Spleen (tissue), 11 donors: ENCODE measurements around the gene IMPACT. TPM values are rescaled to one million over a fixed set of nuclear protein-coding genes. Genes with fewer than 3 reads are reported as not detected.

Source experiments
- DNase-seq: peaks from one replicate; pipeline ENCODE4 v3.0.0-alpha.2; 2020
- H3K27ac ChIP-seq, 8 donors: fragments of 200-600 bp; sonication (generic) in 7 of 8; 1 replicate in 4 of 8; 2 replicates in 4 of 8; pipeline versions ENCODE4 v1.5.0 to v1.8.0; 2016 to 2021; ENCODE audit warnings: inconsistent platforms in 4 of 8, mild to moderate bottlenecking in 4 of 8, moderate library complexity in 1 of 8
- H3K27me3 ChIP-seq, 7 donors: fragments of 200-600 bp; sonication (generic) in 6 of 7; replicated peaks in 1 of 7; 1 replicate in 4 of 7; 2 replicates in 3 of 7; pipeline versions ENCODE4 v1.5.0 to v1.8.0; 2016 to 2021; ENCODE audit warnings: inconsistent platforms in 3 of 7, mild to moderate bottlenecking in 1 of 7
- H3K36me3 ChIP-seq, 6 donors: fragments of 200-600 bp; sonication (generic) in 5 of 6; 1 replicate in 4 of 6; 2 replicates in 2 of 6; pipeline versions ENCODE4 v1.5.0 to v1.8.0; 2016 to 2021; ENCODE audit warnings: inconsistent platforms in 2 of 6
- H3K4me1 ChIP-seq, 6 donors: fragments of 200-600 bp; sonication (generic) in 5 of 6; 1 replicate in 3 of 6; 2 replicates in 3 of 6; pipeline versions ENCODE4 v1.5.0 to v1.8.0; 2016 to 2021; ENCODE audit warnings: inconsistent platforms in 3 of 6
- H3K4me3 ChIP-seq, 8 donors: fragments of 200-600 bp; sonication (generic) in 7 of 8; 1 replicate in 4 of 8; 2 replicates in 4 of 8; pipeline versions ENCODE4 v1.5.0 to v1.8.0; 2016 to 2021; ENCODE audit warnings: inconsistent platforms in 4 of 8, mild to moderate bottlenecking in 4 of 8, moderate library complexity in 2 of 8
- H3K9me3 ChIP-seq, 8 donors: fragments of 200-600 bp; sonication (generic) in 7 of 8; 1 replicate in 4 of 8; 2 replicates in 4 of 8; pipeline versions ENCODE4 v1.5.0 to v1.8.0; 2016 to 2021; ENCODE audit warnings: inconsistent platforms in 4 of 8
- POLR2A ChIP-seq, 3 donors: fragments of 450-650 bp; IDR thresholded peaks; one replicate each; pipeline ENCODE4 v1.5.1; 2017; ENCODE audit warnings: antibody characterized with exemption in 3 of 3, mild to moderate bottlenecking in 1 of 3
- POLR2AphosphoS5 ChIP-seq, 3 donors: sonication (generic); formaldehyde crosslinking; IDR thresholded peaks; one replicate each; pipeline ENCODE4 v1.5.1; 2017; ENCODE audit warnings: antibody characterized with exemption in 3 of 3
- WGBS, 5 donors: extraction: QIAGEN DNeasy Blood & Tissue Kit in 3 of 5; methylation state at CpG; one replicate each; pipeline versions ENCODE4 v1.1.5 to v1.1.7; 2013 to 2018; 5-methylcytosine and 5-hydroxymethylcytosine counted together
- intact Hi-C: fragments of 100-400 bp; cut with DNase I; formaldehyde crosslinking; loops from one replicate; pipeline ENCODE4 v1.15.0; 2023; ENCODE audit warnings: low total_unique reads
- polyA plus RNA-seq, 3 donors: library from polyadenylated mRNA; stranded (reverse); fragments of 200-250 nt; gene quantifications; one replicate each; pipeline ENCODE4 v1.2.1, GENCODE V29; 2013
- total RNA-seq, 7 donors: library from RNA; depleted of rRNA in 3 of 7; stranded (reverse); fragments of >200 nt in 3 of 7; fragmentation: NEBNext Ultra II Directional in 4 of 7; extraction: Animal tissue kit (Norgen Biotek cat#: 25700) in 4 of 7; gene quantifications; one replicate each; pipeline versions ENCODE4 v1.1.0 to v1.2.1, GENCODE V29; 2016 to 2021
- TF ChIP-seq, protein P1 (sequence below), 11 experiments: fragments of 200-600 bp in 7 of 11; fragments of 450-650 bp in 4 of 11; sonication (generic) in 4 of 11; IDR thresholded peaks in 8 of 11; conservative IDR thresholded peaks in 3 of 11; 1 replicate in 7 of 11; 2 replicates in 4 of 11; pipeline versions ENCODE4 v1.4.0 to v1.8.0; 2016 to 2021; ENCODE audit warnings: antibody characterized with exemption in 11 of 11, inconsistent platforms in 4 of 11, mild to moderate bottlenecking in 1 of 11
- donor health status: healthy with polysubstance abuse.
- donor health status: DM: no; HTN: no; CAD: no; lungs with moderate emphysema.
- donor health status: DM: no; HTN: no; CAD: no.
- donor health status: Bipolar disorder and iron deficiency.
- donor health status: healthy.
- donor health status: DM: no; HTN: no; CAD: no.
- donor health status: DM: yes; HTN: yes; CAD: no.

IMPACT gene
- total and polyA plus RNA-seq, 10 donors, result 10.6 to 36.7 (median 22.0) TPM

DNA sequence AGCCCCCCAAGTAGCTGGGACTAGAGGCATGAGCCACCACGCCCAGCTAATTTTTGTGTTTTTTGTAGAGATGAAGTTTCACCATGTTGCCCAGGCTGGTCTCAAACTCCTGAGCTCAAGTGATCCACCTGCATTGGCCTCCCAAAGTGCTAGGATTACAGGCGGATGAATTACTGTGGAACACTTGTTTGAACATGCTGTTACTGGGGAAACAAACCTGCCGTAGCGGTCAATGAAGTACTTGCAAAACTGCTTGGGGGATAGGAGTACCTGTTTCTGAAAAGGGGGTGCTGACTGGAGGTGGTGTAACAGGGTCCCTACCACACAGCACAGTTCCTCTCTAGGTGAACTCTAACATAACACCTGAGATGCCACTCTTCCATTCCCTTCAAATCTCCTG lies 5.9 kb upstream of the IMPACT start:
- Histone ChIP-seq H3K4me3 (no peak overlapping the region), H3K36me3 (no peaks in the 10 kb centered on the region), H3K27me3 (peaks cover 0 to 60% (median 0%) of the 10 kb centered on the region in 7 donors), H3K27ac (no peak overlapping the region), H3K9me3 (peaks cover 0 to under 1% (median 0%) of the 10 kb centered on the region in 8 donors), H3K4me1 (no peaks in the 10 kb centered on the region)
- no peak for DNase-seq
- intact Hi-C loops, result no loop called here
- 93 to 96% (median 93%) methylated on average over 4 of the region's 4 CpGs for WGBS, 5 donors
- TF ChIP-seq, protein P1, sequence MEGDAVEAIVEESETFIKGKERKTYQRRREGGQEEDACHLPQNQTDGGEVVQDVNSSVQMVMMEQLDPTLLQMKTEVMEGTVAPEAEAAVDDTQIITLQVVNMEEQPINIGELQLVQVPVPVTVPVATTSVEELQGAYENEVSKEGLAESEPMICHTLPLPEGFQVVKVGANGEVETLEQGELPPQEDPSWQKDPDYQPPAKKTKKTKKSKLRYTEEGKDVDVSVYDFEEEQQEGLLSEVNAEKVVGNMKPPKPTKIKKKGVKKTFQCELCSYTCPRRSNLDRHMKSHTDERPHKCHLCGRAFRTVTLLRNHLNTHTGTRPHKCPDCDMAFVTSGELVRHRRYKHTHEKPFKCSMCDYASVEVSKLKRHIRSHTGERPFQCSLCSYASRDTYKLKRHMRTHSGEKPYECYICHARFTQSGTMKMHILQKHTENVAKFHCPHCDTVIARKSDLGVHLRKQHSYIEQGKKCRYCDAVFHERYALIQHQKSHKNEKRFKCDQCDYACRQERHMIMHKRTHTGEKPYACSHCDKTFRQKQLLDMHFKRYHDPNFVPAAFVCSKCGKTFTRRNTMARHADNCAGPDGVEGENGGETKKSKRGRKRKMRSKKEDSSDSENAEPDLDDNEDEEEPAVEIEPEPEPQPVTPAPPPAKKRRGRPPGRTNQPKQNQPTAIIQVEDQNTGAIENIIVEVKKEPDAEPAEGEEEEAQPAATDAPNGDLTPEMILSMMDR (IDR thresholded peaks at IDR 0.05 in 8 of 11, conservative IDR thresholded peaks at IDR 0.05 in 3 of 11), result no peak
- TF ChIP-seq POLR2AphosphoS5 (IDR thresholded peaks at IDR 0.05), result no peak

DNA sequence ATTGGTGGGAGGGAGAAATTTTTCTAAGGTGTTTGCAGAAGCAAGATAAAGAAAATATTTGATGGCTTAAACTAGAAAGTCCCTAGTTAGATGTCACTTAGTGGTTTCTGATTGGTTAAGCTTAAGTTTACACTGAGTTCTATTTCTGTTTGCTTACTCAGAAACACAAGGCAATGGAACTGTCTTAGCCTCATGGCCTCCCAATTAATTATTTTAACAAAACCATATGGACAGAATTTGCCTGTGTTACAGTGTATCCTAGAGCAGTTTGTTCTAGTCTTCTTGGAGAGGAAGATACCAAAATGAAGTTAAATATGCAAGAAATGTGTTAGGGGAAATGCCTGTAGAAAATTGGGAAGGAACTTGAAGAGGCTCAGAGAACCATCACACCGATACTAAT lies 4.6 kb upstream of the IMPACT start:
- TF ChIP-seq POLR2A (IDR thresholded peaks at IDR 0.05) (no peak), POLR2AphosphoS5 (IDR thresholded peaks at IDR 0.05) (no peak)
- TF ChIP-seq, protein P1 (IDR thresholded peaks at IDR 0.05 in 8 of 11, conservative IDR thresholded peaks at IDR 0.05 in 3 of 11), result no peak
- 34 to 66% (median 57%) methylated on average over 1 of the region's 1 CpG for WGBS, 5 donors
- Histone ChIP-seq H3K36me3 (no peaks in the 10 kb centered on the region), H3K27me3 (peaks cover 0 to 60% (median 0%) of the 10 kb centered on the region in 7 donors), H3K4me1 (peaks cover 0 to 8% (median 0%) of the 10 kb centered on the region in 6 donors), H3K4me3 (no peak overlapping the region), H3K9me3 (peaks cover 0 to 5% (median 0%) of the 10 kb centered on the region in 8 donors), H3K27ac (no peak overlapping the region)
- intact Hi-C loops, result no loop called here
- no peak for DNase-seq

DNA sequence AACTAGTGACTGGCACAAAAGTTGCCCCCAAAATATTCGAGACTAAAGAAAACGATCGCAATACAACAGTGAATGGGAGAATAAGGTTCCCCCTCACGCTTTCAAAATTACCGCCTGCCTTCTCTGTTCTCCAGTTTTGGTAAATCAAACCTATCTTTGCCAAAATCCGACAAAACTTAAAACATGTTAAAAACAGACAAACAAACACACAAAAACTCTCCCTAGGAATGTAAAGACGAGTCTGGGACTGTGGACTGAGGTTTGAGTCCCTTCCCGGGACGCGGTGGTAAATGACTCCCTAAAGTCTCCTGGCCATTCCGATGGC lies 435 bp upstream of the IMPACT start:
- no peak for DNase-seq
- WGBS, 5 donors, result 41 to 51% (median 43%) methylated on average over 11 of the region's 11 CpGs
- intact Hi-C loops, result no loop called here

DNA sequence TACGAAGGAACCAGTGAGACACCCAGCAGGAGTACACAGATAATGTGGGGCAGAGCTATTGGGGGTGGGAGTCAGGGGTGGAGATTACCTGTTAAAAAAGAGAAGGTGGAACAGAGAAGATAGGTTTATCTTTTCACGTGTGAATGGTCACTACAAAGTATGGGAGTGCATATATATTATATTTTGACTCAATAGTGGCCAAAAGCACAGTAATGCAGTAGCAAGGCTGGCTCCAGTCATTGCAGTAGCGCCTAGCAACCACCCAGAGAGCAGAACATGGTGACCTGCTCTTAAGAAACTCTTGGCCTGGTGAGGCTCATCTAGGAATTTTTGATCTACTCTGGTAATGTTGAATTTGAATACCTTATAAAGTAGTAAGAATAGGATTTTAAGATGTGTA lies 1.0 kb downstream of the IMPACT start:
- H3K4me1 ChIP-seq, result peaks cover 0 to 24% (median 16%) of the 10 kb centered on the region in 6 donors
- H3K27ac ChIP-seq, result peak overlapping the region in 1 of 8 donors; percentile 88
- H3K9me3 ChIP-seq, result peaks cover 0 to 5% (median 0%) of the 10 kb centered on the region in 8 donors
- H3K4me3 ChIP-seq, result peak overlapping the region in 5 of 8 donors; percentile 69 to 91 (median 77)
- peaks cover 0 to 19% (median 0%) of the 10 kb centered on the region in 7 donors for H3K27me3 ChIP-seq
- DNase-seq, result no peak
- WGBS, 5 donors, result 55 to 74% (median 67%) methylated on average over 3 of the region's 3 CpGs
- intact Hi-C loops, result no loop called here
- TF ChIP-seq POLR2A (IDR thresholded peaks at IDR 0.05), result no peak
- no peak for TF ChIP-seq POLR2AphosphoS5 (IDR thresholded peaks at IDR 0.05)
- TF ChIP-seq, protein P1 (IDR thresholded peaks at IDR 0.05 in 8 of 11, conservative IDR thresholded peaks at IDR 0.05 in 3 of 11), result no peak
- H3K36me3 ChIP-seq, result peaks cover 0 to 28% (median 4%) of the 10 kb centered on the region in 6 donors

More for the DNA sequence above, 435 bp upstream of the IMPACT start:
- Histone ChIP-seq H3K9me3 (peaks cover 0 to 5% (median 0%) of the 10 kb centered on the region in 8 donors), H3K27ac (peak overlapping the region in 7 of 8 donors; percentile 78 to 88 (median 86)), H3K27me3 (peaks cover 0 to 20% (median 0%) of the 10 kb centered on the region in 7 donors), H3K4me3 (peak overlapping the region; percentile 69 to 93 (median 75)), H3K36me3 (peaks cover 0 to 14% (median 4%) of the 10 kb centered on the region in 6 donors), H3K4me1 (peaks cover 0 to 24% (median 16%) of the 10 kb centered on the region in 6 donors)
- TF ChIP-seq POLR2A (IDR thresholded peaks at IDR 0.05), result no peak
- TF ChIP-seq, protein P1 (IDR thresholded peaks at IDR 0.05 in 8 of 11, conservative IDR thresholded peaks at IDR 0.05 in 3 of 11), result no peak
- TF ChIP-seq POLR2AphosphoS5 (IDR thresholded peaks at IDR 0.05), result no peak
